ENCODE results near the gene KNDC1.

GRCh38 chr10:133255323-133255722 is 95.3 kb downstream of the KNDC1 start:
- TF ChIP-seq CTCF (IDR thresholded peaks at IDR 0.05) (no peak), POLR2A (IDR thresholded peaks at IDR 0.05) (no peak)
